GM21528 (cell line): ENCODE data around the gene EHD4.

ENCODE experiments used
- ATAC-seq: cut with Tn5 transposase; IDR thresholded peaks from one replicate; pipeline ENCODE4 v1.9.1; 2021; ENCODE audit warnings: mild to moderate bottlenecking, moderate library complexity; ENCODE audit not compliant: unreplicated experiment, low FRiP score

EHD4 gene

GRCh38 chr15:41900526-41901380 is 71.6 kb downstream of the EHD4 start:
- no peak for ATAC-seq

DNA sequence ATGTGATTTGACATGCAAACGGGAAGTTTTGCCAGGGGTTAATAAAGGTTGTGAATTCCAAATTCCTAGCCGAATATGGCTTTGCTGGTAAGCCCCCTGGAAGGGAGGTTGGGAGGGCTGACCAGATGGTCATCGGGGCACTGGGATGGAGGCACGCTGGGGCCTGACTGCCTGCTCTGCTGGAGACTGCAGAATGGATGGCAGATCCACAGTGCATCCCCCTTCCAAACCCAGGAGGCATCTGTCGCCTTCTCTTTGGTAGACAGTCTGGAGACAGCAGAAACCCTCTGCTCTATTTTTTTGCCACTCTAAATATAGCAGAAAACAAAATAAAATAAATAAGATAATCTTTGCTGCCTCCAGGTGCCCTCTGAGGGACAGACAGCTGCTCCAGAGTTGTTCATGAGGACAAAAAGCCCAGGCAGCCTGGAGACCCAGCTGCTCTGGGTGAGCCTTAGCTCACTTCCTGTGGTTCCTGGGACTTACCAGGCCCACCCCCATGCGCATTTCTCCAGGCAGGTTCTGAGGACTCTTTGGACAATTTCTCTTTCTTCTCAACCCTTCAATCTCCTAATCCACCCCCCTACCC is 72.4 kb downstream of the EHD4 start:
- no peak for ATAC-seq

DNA sequence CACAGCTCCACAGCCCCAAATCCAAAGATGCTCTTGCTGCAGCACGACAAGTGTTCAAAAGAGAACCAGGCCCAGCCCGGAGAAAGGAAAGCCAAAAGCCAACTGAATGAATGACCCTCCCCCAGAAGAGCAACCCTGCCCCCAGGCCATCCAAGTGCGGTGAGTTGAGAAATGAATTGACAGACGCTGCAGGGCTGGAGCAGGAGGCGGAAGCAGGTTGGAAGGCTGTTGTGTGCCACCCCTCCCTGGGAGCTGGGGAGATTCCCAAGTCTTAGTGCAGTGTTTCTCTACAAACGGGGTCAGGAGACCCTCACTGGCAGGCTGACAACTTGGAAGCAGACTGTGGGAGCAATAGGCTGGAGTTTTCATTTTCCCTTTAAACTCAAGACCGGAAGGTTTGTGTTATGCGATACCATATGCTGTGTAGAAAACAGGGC is 75.0 kb downstream of the EHD4 start:
- ATAC-seq = no peak

DNA sequence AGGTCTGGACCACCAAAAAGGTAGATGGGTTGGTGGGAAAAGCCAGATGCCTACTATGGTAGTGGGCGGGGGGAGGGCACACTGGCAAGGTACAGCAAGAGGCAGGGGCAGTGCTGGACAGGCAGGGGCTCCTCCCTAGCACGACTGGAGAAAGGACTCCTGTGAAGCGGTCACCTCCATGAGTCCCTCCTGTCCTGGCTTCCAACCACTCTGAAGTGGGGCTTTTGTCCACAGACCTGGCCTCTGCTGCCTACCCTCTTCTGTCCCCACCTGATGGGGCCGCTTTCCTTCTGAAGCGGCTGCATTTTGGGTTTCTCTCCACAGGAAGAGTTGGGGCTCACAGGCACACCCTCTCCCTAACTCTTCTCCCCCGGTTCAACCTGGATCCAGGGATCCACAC is 75.8 kb downstream of the EHD4 start:
- no peak for ATAC-seq

- no peak for ATAC-seq
Observed at GRCh38 chr15:41895957-41896356, 76.4 kb downstream of the EHD4 start.

- ATAC-seq = no peak
Observed at GRCh38 chr15:41895491-41895890, 76.9 kb downstream of the EHD4 start.

DNA sequence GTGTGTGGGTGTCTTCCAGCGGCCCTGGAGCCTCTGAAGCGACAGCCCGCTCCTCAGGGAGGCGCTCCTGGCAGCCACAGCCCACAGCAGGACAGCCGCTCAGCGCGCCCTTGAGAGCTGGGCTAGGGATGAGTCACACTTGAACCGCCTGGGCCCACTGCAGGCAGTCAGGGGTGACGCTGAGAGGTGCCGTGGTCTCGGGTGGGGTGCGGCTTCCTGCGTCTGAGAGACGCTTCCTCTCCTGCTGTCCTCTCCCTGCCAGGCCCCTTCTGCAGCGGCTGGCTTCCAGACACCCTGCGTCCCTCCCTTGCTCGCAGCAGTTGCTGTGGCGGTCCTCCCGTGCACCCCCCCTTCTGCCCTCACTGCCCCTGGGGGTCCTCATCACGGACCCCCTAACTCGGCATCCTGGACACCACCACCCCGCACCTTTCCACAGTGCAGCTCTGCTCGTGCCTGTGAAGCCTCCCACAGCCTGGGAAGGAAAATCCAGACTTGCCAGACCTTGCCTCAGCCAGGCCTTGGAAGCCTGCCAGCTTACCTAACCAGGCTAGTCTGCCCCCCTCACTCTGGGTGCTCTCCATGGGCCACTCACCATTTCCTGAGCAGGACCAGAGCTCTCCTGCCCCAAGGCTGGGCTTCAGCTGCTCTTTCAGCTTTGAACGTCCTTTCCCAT is 77.4 kb downstream of the EHD4 start:
- ATAC-seq = peak; percentile 75

- ATAC-seq = peak; percentile 16
Observed at GRCh38 chr15:41894251-41894790, 78.0 kb downstream of the EHD4 start.

GRCh38 chr15:41893422-41894250 is 78.7 kb downstream of the EHD4 start, which contains the start of gene SPTBN5:
Gene SPTBN5 (minus strand): TSS chr15:41894053. CDS start chr15:41893497, 556 bp downstream.
- ATAC-seq = no peak

DNA sequence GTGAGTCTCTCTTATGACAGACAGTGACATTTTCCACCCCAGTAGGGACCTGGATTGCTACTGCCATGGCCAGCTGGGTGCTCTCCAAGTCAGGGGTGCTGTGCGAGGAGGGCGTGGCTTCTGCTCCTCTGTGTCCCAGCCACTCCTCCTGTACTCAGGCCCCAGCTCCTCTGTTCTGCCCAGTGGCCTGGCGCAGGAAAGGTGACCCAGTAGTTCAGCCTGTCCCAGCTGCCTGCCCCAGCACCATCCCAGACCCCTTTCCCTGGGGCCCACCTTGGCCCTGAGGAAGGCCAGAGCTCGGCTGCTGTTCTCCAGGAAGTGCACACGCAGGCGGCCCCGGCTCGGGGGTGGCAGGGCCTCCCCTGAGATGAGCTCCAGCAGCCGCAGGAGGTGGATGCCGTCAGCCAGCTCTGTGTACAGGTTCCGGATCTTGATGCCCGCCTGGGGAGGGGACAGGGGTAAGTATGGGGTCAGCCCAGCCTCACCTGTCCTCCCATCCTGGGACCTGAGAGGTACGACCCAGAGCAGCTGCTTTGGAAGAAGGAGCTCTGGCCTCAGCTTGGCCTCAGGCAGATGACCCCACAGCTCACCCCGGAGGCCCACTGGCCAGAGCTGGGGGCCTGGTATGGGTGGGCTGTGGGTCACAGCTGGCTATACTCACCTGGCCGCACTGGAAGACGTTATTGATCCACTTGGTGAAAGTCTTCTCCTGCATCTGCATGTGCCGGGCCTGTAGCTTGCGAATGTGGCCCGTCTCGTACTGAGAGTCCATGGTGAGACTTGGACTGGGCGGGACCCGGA is 79.5 kb downstream of the EHD4 start:
- ATAC-seq = no peak

DNA sequence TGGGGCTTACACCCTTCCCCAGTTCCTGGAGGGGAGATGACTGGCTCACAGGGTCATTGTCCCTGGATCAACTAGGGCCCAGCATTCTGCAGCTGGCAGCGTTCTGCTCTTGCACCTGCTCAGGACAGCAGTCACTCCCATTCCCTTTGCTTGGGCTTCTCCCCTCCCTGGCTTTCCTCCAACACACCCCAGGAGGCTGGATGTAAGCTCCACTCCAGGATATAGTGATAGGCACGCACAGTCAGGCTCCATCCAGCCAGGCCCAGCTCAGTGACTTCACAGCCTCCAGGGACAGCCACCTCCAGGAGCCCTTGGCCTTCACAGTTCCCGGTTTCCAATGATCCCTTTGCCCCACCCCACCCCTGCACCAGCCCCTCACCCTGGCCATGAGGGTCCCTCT is 80.4 kb downstream of the EHD4 start:
- ATAC-seq = no peak

DNA sequence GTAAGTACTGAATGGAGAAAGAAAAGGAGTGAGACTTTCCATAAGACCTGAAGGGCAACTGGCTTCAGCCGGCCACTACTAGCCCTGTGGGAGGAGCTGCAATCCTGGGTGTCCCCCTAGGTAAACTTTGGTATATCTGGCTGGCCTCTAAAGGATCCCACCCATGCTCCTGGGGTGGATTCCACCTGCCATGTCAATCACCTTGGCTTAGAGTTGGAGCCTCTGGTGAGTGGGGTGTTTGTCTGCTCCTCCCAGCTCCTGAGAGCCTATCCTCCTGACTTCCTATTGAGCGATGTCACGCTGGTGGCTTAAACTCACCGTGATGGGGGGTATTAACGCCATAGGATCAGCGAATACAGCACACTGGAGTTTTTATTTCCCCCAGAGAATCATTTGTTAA is 81.1 kb downstream of the EHD4 start:
- no peak for ATAC-seq

- no peak for ATAC-seq
Observed at GRCh38 chr15:41890050-41890690, 82.2 kb downstream of the EHD4 start.

DNA sequence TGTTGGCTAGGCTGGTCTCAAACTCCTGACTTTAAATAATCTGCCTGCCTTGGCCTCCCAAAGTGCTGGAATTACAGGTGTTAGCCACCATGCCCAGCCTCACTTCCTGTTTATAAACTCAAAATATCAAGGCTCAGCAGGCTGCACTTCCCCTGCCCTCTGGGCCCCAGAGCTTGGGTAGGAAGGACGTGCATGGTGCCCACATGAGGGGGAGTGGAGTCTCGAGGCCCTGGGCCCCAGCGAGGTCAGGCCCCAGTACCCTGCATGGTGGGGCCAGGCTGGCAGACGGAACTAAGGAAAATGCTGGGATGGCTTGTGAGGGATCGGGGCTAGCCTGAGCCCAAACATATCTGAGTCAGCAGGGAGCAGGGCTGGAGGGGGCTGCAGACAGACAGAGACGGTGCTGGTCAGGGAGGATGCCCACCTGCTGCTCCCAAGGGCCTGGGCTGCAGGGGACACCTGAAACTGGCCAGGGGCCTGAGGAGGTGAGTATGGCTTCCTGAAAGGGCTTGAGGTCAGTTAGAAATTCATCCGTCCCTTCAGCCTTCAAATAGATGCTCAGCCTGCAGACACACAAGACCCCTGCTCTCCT is 83.6 kb downstream of the EHD4 start:
- no peak for ATAC-seq

- no peak for ATAC-seq
Observed at GRCh38 chr15:41887893-41888292, 84.5 kb downstream of the EHD4 start.

DNA sequence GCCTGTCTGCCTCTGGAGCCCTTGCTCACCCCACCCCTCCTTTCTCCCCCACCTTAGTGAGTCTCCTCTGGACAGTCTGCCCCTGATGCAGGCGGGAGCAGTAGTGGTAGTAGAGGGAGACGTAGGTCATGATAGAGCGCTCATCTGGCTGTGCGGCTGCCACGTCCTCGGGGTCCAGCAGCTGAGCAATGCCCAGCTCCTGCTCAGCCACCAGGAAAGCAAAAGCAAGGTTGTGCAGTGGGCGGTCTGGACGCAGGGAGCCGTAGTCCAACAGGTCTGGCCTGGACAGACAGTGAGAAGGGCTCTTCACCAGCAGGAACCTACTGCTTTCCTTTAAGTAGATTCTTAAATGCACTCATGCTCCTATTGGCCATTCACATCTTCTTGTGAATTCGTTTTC is 85.2 kb downstream of the EHD4 start:
- ATAC-seq = no peak

- no peak for ATAC-seq
Observed at GRCh38 chr15:41886741-41887140, 85.6 kb downstream of the EHD4 start.

DNA sequence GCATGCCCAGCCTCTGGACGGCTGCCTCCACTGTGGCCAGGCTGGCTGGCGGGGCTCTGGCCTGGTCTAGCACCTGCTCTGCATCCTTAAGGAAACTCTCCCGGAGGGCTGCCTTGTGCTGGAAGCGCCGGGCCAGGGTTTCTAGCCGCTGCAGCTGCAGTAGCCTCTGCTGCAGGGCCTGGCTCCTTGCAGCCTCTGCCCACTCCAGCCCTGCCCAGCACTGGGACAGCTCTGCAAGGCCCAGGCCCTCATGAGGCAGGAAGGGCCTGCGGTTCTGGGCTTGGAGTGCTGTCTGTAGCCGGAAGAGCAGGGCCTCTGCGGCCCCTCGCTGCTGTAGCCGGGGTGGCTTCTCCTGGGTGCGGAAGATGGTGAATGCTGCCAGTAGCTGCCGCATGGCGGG is 86.5 kb downstream of the EHD4 start:
- no peak for ATAC-seq

- ATAC-seq = no peak
Observed at GRCh38 chr15:41885321-41885720, 87.0 kb downstream of the EHD4 start.
